Left renal pelvis (tissue), 4 donors: Measurements from ENCODE around the gene GIMAP2. TPM values are rescaled to one million over a fixed set of nuclear protein-coding genes. Genes with fewer than 3 reads are reported as not detected.

ENCODE experiments used
- DNase-seq, 4 donors: peaks; one replicate each; pipeline ENCODE4 v3.0.0-alpha.2; 2013; ENCODE audit warnings: low read depth in 4 of 4, low spot score in 3 of 4
- polyA plus RNA-seq, 4 donors: library from polyadenylated mRNA; unstranded; fragments of 120-200 nt; gene quantifications; one replicate each; pipeline ENCODE4 v1.2.1, GENCODE V29; 2013; ENCODE audit not compliant: insufficient read length in 4 of 4

GIMAP2 gene
- polyA plus RNA-seq, 4 donors, result 7.2 to 10.1 (median 7.9) TPM

DNA sequence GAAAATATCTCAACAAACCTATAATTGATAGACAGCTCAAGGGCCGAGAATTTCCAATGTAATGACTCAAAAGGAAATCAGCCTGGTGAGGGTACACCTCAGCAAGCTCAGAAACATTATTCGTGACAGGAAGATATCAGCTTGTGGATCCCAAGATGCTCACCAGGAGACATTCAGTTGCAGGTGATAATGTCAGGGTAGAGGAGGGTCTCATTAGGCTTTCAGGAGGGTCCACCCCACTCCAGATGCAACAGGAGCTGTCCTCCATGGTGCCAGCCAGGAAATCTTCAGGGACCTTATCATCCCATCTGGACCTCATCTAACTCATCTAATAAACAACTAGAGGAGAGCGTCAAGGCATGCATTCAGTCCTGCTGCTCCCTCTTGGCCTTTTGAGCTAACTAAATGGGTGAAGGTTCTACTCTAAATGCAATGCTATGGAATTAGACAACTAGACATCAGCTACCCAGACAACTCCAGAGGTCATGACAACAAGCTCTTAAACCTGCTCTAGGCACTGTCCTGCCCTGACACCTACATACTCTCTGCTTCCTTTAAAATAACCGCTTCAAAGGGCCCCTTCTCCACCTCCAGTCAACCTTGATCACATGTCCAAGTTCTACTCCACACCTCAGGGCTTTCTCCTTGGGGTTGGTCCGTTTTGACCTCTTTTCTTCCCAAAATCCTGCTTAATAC lies 47.4 kb downstream of the GIMAP2 start:
- no peak for DNase-seq

DNA sequence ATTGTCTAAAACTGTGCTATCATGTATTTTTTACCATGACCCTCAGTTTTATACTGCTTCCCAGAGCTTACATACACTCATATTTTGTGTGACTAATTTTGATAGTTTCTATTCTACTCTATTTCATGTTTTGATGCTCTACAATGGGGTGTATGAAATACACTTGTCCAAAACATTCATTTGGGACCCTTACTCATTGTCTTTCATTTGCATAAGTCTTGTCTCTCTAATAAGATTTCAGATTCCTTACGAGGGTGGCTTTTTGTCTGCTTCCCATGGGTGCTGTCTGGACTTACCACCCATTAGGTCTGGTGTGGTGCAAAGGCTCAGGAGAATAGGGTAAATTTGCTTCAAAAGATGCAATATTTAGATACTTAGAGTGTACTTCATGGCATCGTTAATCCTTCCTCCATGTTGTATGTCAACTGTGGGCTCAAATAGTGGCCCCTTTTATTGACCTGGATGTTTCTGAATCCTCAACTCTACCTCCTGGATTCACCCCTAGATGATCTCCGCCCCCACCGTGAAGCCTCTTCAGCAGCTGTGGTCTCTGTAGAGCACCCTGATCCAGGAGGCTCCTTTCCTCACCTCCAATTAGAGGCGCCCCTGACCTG lies 48.1 kb downstream of the GIMAP2 start:
- DNase-seq, result no peak

DNA sequence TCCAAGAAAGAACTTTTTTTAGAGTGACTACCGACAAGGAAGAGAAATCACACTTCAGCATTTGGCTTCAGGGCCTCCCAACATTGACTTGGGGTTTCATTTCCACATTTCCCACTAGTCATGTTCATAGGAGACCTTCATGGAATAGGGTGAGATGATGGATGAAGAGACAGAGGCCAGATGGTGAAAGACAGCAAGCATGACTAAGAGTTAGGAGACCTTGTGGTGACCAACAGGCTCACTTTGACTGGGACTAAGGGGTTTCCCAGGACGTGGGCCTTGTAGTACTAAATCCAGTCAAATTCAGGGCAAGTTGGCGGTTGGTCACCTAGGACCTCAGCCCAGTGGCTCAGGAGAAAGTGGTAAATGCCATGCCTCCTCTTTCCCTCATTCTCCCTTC lies 48.7 kb downstream of the GIMAP2 start:
- DNase-seq, result no peak

DNA sequence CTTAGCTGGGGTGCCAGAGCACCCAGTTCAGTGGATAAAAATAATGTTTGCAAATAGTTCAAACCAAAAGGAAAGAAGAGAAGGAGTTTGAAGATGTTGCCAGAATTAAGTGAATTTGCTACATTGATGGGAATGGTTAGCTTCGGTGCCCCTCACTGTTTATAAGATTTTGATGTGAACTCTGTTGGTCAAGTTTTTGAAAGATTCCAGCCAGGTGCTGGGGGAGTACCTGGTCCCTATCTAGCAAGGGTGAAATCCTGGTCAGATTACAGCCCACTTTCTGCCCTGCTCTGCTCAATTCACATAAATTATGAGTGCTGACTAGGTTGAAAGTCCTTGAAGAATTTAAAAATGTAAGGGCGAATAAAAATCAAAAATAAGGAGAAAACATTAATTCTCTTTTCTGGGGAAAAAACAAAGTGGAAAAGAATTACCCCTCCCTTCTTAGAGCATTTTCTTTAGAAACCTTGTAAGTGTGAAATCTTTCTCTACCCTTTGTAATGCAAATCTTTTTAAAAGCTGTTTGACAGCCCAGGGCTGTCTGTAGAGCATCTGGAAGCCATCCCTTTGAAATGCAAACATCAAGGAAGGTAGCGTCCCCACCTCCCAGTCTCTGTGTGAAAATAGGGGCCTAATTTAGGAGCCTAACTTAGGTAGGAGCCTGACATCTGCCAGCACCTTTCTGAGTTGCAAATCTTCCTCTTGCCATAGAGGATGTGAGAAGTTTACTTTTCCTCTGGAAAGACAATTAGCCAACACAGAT lies 50.3 kb downstream of the GIMAP2 start:
- no peak for DNase-seq

DNA sequence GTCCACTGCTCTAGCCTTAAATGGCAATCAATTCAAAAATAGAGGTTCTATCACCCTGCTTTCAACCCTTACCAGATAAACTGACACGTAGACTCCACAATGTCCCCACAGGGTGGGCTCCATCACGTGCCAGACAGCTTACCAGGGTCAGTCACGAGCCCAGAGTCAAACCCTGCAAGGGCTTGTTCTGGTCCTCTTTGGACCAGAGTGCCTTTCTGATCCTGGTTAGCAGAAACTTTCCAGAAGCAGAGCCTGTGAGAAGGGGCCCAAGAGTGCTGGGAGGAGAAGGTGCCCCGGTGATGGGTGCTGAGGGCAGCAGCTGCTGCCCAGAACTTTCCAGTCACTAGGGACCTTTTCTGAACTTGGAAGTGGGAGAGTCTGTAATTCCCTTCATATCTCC lies 51.4 kb downstream of the GIMAP2 start:
- DNase-seq, result no peak

DNA sequence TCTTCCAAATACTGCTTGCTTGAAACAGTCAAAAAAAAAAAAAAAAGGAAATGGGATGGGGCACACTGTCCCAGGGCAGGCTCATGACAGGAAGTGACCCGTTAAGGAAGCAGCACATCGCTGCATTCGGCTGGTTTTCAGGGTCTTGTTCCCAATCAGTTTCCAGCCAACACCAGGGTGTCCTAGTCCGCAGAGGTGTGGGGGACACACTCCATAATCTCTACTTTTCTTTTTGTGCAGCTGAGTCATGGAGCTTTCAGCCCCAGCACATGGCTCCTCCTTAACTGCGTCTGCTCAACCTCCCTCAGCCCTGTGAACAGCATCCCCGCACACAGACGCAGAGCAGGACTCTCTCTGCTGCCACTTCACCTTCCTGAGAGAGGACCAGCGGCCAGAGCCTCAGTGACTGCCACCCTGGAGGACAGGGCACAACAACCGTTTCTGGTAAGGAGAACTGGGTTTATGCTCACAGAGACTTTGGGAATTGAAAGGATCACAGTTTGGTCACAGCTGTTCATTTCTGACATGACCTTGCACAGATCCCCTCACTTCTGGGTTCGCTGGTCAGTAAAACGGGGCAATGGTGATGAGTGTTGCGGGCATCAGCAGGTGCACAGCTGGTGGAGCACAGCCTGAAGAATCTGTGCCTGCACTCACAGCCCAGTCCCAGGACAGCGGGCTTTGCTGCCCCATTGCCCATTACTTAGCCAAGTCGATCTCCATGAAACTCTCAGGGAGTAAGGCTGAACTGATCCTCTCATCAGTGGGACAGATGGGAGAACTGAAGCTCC lies 52.0 kb downstream of the GIMAP2 start, which contains the start of gene GIMAP5:
Gene GIMAP5, plus strand, starts transcription at position 154 of the 791 bp plus-strand sequence. CDS start 3,467 bp downstream, outside the sequence.
- DNase-seq, result no peak

DNA sequence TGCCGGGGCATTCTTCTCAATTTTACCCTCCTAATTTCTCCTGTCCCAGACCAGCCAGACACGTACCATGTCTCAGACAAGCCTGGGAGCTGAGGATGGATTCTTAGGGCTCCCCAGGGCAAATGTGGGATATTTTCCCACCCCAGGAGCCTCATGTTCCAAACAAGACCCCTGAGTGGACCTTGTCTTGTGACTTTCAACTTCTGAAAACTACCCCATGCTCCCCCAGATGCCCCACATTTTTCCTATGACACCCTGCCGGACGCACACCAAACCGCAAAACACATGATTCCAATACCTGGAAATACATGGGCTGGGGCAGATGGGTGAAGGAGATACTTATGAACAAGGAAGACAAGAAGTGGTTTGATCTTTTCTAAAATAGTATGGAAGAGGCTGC lies 52.6 kb downstream of the GIMAP2 start:
- DNase-seq, result no peak

DNA sequence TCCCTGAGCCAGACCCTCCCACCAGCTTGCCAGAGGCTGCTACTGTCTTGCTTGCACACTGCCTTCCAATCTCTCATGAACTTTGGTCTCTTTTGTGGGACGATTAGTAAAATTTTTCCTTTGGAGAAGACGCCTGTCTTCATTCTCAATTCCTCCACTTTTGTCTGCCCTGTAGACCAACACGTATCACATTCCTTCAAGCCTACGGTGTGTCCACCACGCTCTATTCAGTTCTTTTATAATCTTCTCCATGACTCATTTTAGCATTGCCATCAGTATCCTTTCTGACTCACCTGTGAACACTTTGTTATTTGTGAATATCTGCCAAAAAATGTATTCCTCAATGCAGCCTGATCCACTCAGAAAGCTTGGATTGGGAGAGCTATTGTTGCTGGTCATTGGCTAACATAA lies 53.1 kb downstream of the GIMAP2 start:
- no peak for DNase-seq

DNA sequence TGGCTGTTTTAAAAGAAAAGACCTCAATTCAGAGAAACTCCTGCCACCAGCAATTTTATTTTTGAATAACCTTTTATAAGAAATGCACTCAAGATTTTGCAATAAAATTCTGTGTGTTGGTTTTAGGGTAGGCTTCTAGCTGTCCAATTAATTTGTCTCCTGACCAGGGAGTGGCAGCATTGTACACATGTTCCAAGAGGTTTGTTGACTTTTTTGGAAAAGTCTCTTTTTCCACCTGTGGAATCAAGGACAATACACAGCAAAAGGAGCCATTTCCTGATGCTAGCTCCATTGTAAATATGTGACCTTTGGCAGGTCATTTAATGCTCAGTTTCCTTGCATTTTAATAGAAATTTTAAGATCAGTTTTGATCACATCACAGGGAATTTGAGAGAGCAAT lies 53.5 kb downstream of the GIMAP2 start:
- no peak for DNase-seq

DNA sequence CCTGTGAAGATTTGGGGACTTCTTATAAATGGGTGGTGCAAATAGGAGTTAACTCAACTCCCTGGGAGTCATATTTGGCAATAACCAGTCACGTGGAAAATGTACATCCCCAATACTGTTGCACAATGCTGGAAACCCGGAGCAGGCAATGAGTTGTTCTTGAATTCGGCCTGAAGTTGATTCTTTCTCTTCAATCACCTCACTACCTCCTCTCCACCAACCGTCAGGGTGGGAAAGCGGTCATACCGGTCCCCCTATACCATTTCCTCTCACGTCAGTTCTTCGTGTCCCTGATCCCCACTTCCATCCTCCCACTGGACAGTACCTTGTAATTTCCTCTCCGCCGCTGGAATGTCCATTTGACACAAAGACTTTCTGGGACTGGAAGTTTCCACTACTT lies 54.5 kb downstream of the GIMAP2 start:
- no peak for DNase-seq

DNA sequence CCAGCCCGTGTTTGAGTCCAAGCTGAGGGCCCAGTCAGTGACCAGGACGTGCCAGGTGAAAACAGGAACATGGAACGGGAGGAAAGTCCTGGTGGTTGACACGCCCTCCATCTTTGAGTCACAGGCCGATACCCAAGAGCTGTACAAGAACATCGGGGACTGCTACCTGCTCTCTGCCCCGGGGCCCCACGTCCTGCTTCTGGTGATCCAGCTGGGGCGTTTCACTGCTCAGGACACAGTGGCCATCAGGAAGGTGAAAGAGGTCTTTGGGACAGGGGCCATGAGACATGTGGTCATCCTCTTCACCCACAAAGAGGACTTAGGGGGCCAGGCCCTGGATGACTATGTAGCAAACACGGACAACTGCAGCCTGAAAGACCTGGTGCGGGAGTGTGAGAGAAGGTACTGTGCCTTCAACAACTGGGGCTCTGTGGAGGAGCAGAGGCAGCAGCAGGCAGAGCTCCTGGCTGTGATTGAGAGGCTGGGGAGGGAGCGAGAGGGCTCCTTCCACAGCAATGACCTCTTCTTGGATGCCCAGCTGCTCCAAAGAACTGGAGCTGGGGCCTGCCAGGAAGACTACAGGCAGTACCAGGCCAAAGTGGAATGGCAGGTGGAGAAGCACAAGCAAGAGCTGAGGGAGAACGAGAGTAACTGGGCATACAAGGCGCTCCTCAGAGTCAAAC lies 56.9 kb downstream of the GIMAP2 start:
- no peak for DNase-seq

Other genes starting within 250 kb of the GIMAP2 start
- 1 to 10 TPM; 4.1 to 9.5 (median 8.5) TPM for gene GIMAP8, start 235.1 kb upstream of the GIMAP2 start, polyA plus RNA-seq
- gene GIMAP7, start 170.8 kb upstream of the GIMAP2 start, polyA plus RNA-seq, result 10 to 100 TPM in 3 of 4 donors, 1 to 10 TPM in 1; 7.6 to 17.5 (median 12.2) TPM
- 10 to 100 TPM; 14.9 to 26.2 (median 21.7) TPM for gene GIMAP4, start 118.3 kb upstream of the GIMAP2 start, polyA plus RNA-seq
- gene GIMAP6, start 53.3 kb upstream of the GIMAP2 start, polyA plus RNA-seq, result 10 to 100 TPM in 3 of 4 donors, 1 to 10 TPM in 1; 9.3 to 17.8 (median 13.8) TPM
- gene GIMAP1, start 30.9 kb downstream of the GIMAP2 start, polyA plus RNA-seq, result 1 to 10 TPM; 1.5 to 2.7 (median 2.2) TPM
- 1 to 10 TPM; 3.2 to 7.0 (median 3.9) TPM for gene GIMAP5, start 51.7 kb downstream of the GIMAP2 start, polyA plus RNA-seq
- 100 to 1,000 TPM in 1 of 4 donors, 10 to 100 TPM in 3; 27.4 to 105 (median 70.6) TPM for gene TMEM176B, start 114.7 kb downstream of the GIMAP2 start, polyA plus RNA-seq
- 100 to 1,000 TPM in 1 of 4 donors, 10 to 100 TPM in 3; 19.7 to 131 (median 77.5) TPM for gene TMEM176A, start 115.1 kb downstream of the GIMAP2 start, polyA plus RNA-seq
- 100 to 1,000 TPM in 1 of 4 donors, 10 to 100 TPM in 2, 1 to 10 TPM in 1; 1.0 to 121 (median 49.9) TPM for gene AOC1, start 166.8 kb downstream of the GIMAP2 start, polyA plus RNA-seq